Germinal center (tissue), 1 donor: ENCODE measurements around the gene GMPPB.
"Not testable (repeated sequence)": the region's sequence is repeated elsewhere in the genome, so short reads cannot be mapped to it uniquely, and the experiment has no call there.

ENCODE experiments used
- DNase-seq: peaks from one replicate; pipeline ENCODE4 v3.0.0; 2012; ENCODE audit warnings: mixed read lengths, low spot score

Gene GMPPB

GRCh38 chr3:49712631-49713317 is 11.0 kb downstream of the GMPPB start:
- DNase-seq: no peak

- no peak for DNase-seq
Measured at GRCh38 chr3:49712166-49712565, 11.6 kb downstream of the GMPPB start.

DNA sequence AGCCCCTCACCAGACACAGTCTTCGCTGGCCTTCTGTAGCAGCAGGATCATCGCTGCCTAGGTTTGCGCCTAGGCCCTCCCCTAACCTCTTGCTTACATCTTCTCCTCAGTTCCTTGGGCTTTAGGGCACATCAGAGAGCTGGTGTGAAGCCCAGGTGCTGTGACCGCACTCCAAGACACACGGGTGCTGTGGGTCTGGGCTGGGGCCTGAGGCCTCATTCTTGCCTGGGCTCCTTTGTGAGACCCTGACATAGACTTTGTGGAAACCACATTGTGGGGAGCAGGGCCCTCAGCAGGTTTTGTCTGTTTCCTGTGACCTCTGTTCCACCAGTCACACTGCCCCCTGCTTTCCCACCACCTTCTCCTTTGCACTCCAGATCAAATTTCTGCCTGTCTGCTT is 12.3 kb downstream of the GMPPB start:
- no peak for DNase-seq

DNA sequence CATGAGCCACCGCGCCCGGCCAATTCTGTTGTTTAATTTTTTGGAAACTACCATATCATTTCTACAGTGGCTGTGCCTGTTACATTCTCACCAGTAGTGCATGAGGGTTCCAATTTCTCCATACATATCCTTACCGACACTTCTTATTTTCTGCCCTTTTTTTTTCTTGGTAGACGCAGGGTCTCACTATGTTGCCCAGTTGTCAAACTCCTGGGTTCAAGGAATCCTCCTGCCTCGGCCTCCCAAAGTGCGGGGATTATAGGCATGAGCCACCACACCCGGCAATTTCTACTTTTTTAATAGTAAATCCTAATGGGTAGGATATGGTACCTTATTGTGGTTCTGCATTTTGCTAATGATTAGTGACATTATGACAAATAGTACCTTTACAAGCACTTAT is 13.9 kb downstream of the GMPPB start:
- no peak for DNase-seq

- DNase-seq: no peak
Measured at GRCh38 chr3:49707113-49707480, 16.7 kb downstream of the GMPPB start.

GRCh38 chr3:49706456-49707112 is 17.2 kb downstream of the GMPPB start:
- no peak for DNase-seq

DNA sequence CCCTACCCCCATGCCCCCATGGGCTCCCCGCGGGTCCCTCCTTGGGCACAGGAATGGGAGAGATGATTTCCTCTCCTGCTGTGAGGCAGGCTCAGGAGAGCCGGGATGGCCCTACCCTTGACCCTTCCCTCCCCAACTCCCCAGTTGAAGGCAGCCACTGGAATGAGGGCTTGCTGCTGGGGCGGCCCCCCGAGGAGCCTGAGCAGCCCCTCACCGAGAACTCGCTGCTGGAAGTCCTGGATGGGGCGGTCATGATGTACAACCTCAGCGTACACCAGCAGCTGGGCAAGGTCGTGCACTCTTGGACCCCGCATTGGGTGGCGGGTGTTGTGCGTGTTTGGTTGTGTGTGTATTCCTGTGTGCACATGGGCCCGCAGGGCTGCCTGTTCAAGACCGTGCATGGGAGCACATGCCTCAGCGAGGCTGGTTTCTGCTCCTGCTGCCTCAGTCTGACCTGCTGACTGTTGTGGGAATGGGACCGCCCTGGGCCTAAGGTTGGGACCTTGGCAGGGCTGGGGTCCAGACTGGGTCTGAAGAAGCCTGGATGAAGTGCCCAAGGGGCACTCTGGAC is 18.3 kb downstream of the GMPPB start:
- no peak for DNase-seq

GRCh38 chr3:49704629-49705028 is 19.1 kb downstream of the GMPPB start:
- no peak for DNase-seq

DNA sequence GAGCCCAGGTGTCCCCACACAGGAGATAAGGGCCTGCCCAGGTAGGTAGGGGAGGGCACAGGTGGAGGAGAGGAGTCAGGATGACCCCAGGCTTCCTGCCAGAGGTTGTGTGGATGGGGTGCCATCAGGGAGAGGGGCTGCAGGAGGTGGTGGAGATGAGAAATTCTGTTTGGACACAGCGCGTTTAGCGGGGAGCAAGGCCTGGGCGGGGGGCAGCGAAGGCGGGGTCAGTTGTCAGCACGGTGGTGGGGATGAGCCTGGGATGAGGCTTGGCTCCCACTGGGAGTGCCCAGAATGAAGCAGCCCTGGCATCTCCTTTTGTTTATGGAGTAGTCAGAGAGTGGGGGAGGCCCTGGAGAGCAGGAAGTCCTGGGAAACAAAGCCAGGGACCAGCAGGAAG is 19.8 kb downstream of the GMPPB start:
- no peak for DNase-seq

- DNase-seq: peak; percentile 84
Measured at GRCh38 chr3:49703443-49703927, 20.3 kb downstream of the GMPPB start.

DNA sequence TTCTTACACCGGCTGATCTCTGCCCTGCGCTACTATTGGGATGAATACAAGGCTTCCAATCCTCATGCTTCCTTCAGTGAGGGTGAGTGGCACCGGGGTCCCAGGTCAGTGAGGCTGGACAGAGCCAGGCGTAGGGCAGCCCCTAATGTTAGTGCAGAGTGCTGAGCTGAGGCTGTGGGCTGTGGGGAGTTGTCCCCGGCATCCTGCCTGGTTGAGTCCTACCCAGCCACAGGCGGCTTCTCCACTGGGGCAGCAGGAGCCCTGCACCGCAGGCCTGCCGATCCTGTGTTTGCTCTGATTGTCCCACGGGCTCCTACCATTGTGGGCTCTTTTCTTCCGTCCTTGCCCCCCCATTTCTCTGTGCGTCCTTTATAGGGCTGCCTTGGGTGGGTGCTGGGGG is 21.1 kb downstream of the GMPPB start:
- no peak for DNase-seq

DNA sequence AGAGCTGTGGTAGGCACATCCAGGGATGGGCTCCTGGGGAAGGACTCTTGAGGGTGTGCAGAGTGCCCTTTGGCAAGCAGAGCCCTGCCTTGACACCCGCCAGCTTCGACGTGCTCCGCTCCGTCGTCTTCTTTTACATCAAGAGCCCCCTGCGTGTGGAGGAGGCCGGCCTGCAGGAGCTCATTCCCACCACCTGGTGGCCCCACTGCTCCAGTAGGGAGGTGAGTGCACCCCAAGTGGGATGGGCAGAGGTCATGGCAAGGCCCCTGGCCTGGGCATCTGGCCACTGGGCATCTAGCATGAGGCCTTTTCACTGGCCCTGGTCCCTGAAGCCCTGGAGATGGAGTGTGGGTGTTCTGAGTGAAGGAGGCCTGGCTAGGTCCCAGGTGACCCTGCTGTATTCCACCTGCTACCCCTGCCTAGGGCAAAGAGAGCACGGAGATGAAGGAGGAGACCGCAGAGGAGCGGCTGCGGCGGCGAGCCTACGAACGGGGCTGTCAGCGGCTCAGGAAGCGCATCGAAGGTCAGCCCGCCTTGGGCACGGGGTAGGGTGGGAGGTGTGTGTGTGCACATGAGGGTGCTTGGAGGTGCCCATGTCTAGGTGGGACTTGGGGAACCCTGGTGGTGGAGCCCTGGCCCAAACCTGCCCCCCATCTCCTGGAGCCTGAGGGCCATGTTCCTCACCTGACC is 22.2 kb downstream of the GMPPB start:
- no peak for DNase-seq

- DNase-seq: no peak
Measured at GRCh38 chr3:49700453-49701128, 23.2 kb downstream of the GMPPB start.

- DNase-seq: no peak
Measured at GRCh38 chr3:49700014-49700413, 23.7 kb downstream of the GMPPB start.

DNA sequence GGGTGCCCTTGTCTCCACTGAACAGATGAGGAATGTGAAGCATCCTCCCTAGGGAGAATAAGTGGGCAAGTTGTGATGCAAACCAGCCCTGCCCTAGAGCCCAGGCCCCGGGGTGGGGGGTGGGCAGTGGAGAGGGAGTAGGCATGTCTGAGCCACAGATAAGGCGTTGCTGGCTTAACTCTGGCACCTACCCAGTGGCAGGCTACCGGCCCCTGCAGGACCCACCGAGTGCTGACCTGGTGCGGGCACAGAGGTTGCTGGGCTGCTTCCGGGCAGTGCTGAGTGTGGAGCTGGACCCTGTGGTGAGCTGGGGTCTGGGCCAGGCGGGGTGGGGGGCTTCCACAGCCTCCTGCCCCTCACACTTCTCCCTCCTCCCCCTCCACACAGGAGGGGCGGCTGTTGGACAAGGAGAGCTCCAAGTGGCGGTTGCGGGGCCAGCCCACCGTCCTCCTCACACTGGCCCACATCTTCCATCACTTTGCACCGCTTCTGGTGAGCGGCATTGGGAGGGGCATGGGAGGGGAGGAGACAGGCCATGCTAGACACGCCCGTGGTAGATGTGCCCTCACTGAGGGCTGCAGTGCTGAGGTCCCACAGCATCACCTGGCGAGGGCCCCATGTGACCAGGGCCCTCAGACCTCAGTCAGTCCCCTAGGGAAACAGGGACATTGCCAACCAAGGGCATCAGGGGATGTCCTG is 24.3 kb downstream of the GMPPB start:
- no peak for DNase-seq

DNA sequence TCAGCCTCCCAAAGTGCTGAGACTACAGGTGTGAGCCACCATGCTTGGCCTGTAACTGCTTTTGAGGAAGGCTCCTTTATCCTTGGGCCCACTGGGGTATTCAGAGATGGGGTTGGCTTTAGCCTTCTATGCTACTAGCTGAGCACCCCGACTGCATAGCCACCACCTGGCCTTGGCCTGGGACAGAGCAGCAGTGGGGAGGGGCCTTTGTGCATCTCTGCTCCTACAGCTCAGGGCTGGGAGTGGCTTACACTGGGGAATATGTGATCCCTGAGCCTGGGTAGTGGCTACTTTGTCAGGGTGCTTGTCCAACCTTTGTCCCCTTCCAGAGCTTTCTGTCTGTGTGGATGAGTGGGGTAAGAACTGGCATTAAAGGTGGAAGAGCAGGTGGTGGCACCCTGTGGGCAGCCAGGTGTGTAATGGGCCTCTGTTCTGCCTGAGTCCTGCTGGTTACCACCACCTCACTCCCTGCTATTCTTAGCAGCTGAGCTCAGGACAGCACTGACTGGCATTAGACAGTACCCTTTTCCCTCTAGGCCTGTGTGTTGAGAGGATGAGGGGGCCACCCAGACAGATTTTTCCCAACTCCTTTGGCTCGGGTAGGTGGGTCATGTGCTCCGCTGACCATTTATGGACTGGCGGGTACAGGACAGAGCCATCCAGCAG is 28.3 kb downstream of the GMPPB start:
- DNase-seq: not testable (repeated sequence)

DNA sequence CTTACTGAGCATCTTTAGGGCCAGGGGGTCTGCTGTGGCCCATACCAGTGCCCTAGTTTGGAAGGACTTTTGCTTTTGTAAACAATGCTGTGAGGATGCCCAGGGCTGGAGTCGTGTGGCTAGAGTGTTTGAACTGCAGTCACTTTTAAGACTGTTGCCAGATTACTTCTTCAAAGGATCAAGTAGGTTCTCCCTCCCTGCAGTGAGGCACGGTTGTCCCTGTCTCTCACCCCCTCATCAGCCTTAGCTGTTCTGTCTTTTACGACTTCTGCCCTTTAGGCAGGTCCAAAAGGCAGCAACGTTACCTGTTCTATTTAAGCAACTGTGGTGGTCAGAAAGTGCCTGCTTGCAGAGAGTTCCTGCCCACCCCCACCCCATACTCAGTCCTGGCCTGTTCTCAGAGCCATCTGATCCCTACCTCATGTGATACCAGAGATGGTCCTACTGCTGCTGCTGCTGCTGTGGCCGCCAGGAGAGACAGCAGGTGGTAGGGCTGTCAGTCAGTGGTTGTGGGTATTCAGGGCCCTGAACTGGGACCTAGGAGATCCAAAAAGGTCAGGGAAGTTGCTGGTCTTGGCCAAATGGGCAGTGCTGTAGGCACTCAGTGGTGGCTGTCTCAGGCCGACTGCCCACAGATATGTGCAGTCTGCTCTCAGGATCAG is 29.2 kb downstream of the GMPPB start:
- not testable (repeated sequence) for DNase-seq

- DNase-seq: not testable (repeated sequence)
Measured at GRCh38 chr3:49691481-49691880, 32.3 kb downstream of the GMPPB start.

DNA sequence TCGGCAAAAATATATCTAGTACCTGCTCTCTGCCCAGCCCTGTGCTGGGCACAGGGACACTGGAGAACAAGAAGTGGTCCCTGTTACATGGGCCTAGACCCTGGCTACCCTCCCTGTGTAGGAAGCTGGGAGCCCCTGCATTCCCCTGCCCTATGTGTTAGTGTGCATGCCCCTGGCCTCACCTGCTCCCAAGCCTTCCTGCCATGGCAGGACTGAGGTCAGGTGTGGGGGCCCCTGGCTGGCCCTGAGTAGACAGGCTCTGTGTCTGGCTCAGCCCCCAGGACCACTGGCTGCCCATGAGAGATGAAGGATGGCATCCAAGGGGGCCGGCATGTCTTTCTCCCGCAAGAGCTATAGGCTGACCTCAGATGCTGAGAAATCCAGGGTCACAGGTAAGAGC is 32.9 kb downstream of the GMPPB start:
- DNase-seq: not testable (repeated sequence)

- DNase-seq: not testable (repeated sequence)
Measured at GRCh38 chr3:49689908-49690624, 33.7 kb downstream of the GMPPB start.
